ENCODE results near the gene MYO1E. TPM values are rescaled to one million over a fixed set of nuclear protein-coding genes. Genes with fewer than 3 reads are reported as not detected.

MYO1E gene
- total RNA-seq, 1 donor = 336 TPM

DNA sequence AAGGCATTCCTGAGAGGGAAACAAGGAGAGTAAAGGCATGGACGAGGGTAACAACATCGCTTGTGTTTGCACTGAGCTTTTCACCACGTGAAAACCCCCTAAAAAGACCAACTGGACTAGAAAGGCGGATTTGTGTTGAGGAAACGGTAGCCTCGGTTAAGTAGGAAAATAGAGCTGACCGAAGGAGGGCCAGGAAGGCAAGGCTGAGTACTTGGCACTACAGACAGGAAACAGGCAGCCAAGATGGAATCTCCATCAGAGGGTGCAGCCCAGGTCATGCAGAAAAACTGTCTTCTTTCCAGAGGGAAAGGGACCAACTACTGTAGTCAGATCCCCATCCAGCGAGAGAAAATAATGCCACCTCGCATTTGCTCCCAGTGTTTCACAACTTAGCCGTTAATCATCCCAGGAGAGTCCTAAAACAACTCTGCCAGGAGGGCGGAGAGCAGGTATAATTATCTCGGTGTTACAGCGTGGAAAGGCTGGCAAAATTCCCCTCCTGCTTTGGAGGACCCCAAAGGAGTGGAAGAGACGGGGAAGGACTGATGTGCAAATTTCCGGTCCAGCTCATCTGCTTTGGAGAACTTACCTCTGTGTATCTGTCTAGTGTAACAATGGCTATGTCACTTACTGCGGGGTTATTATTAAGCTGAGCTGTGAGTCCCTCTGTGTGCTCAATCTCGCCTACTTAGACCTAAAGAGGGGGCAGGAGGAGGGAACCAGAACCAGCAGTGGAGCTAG, 77.2 kb downstream of the MYO1E start:
- peaks cover 66% of the 10 kb centered on the region for H3K79me2 ChIP-seq (ENCODE audit: insufficient read depth, low read length)
- peaks cover 81% of the 10 kb centered on the region for H3K4me1 ChIP-seq (ENCODE audit: insufficient read depth, low read length)
- peak overlapping the region; percentile 49 for H3K4me3 ChIP-seq (ENCODE audit: insufficient read depth, low read length)

DNA sequence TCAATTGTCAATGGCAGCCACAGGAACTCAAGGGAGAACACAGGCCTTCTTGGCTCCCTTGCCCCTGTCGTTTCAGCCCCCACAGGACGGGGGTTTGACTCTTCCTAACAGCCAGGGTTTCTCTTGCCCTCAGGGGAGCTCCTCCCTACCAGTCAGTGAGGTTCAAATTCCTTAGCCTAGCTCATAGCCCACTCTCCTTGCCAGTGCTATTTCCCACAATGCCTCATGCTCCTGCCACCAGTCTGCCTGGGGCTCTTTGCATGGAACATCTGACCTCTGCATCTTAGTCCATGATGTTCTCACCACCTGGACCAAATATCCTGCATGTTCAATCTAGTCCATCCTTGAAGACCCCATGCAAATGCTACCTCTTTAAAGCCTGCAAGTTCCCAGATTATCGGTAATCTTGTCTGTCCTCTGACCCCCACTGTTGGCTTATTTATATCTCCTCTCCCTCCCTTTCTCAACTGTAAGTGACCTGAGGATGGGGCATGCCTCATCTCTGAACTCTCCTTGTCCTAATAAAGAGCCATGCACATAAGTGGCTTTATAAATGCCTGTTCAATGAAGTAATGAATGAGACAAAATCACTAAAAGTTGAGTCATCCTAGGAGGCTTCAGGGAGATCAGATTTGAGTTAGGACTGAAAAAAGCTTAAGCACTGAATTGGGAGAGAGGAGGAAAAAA, 78.0 kb downstream of the MYO1E start:
- Histone ChIP-seq H3K4me1 (ENCODE audit: insufficient read depth, low read length) (peaks cover 77% of the 10 kb centered on the region), H3K4me2 (ENCODE audit: insufficient read depth, low read length) (peak overlapping the region; percentile 81), H4K20me1 (ENCODE audit: insufficient read depth, low read length) (no peaks in the 10 kb centered on the region), H3K36me3 (ENCODE audit: insufficient read depth, low read length) (no peaks in the 10 kb centered on the region), H2AFZ (ENCODE audit: low read length) (no peak overlapping the region), H3K27ac (ENCODE audit: low read depth, low read length) (peak overlapping the region; percentile 98), H3K27me3 (ENCODE audit: insufficient read depth, low read length) (no peaks in the 10 kb centered on the region), H3K4me3 (ENCODE audit: insufficient read depth, low read length) (peak overlapping the region; percentile 49), H3K79me2 (ENCODE audit: insufficient read depth, low read length) (peaks cover 68% of the 10 kb centered on the region), H3K9me3 (ENCODE audit: low read depth, low read length) (no peaks in the 10 kb centered on the region)
- DNase-seq (ENCODE audit: insufficient read length, low spot score, missing footprints) = peak; percentile 80
- TF ChIP-seq, protein P1, sequence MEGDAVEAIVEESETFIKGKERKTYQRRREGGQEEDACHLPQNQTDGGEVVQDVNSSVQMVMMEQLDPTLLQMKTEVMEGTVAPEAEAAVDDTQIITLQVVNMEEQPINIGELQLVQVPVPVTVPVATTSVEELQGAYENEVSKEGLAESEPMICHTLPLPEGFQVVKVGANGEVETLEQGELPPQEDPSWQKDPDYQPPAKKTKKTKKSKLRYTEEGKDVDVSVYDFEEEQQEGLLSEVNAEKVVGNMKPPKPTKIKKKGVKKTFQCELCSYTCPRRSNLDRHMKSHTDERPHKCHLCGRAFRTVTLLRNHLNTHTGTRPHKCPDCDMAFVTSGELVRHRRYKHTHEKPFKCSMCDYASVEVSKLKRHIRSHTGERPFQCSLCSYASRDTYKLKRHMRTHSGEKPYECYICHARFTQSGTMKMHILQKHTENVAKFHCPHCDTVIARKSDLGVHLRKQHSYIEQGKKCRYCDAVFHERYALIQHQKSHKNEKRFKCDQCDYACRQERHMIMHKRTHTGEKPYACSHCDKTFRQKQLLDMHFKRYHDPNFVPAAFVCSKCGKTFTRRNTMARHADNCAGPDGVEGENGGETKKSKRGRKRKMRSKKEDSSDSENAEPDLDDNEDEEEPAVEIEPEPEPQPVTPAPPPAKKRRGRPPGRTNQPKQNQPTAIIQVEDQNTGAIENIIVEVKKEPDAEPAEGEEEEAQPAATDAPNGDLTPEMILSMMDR (IDR thresholded peaks at IDR 0.05; ENCODE audit: extremely low read depth, low read depth, low read length) = no peak

More for the DNA sequence above, 77.2 kb downstream of the MYO1E start:
- no peaks in the 10 kb centered on the region for H3K36me3 ChIP-seq (ENCODE audit: insufficient read depth, low read length)
- no peaks in the 10 kb centered on the region for H3K9me3 ChIP-seq (ENCODE audit: low read depth, low read length)
- no peaks in the 10 kb centered on the region for H4K20me1 ChIP-seq (ENCODE audit: insufficient read depth, low read length)
- TF ChIP-seq, protein P1 (IDR thresholded peaks at IDR 0.05; ENCODE audit: extremely low read depth, low read depth, low read length) = no peak
- H2AFZ ChIP-seq (ENCODE audit: low read length) = no peak overlapping the region
- H3K4me2 ChIP-seq (ENCODE audit: insufficient read depth, low read length) = peak overlapping the region; percentile 81
- no peak for DNase-seq (ENCODE audit: insufficient read length, low spot score, missing footprints)
- peak overlapping the region; percentile 98 for H3K27ac ChIP-seq (ENCODE audit: low read depth, low read length)
- no peaks in the 10 kb centered on the region for H3K27me3 ChIP-seq (ENCODE audit: insufficient read depth, low read length)

DNA sequence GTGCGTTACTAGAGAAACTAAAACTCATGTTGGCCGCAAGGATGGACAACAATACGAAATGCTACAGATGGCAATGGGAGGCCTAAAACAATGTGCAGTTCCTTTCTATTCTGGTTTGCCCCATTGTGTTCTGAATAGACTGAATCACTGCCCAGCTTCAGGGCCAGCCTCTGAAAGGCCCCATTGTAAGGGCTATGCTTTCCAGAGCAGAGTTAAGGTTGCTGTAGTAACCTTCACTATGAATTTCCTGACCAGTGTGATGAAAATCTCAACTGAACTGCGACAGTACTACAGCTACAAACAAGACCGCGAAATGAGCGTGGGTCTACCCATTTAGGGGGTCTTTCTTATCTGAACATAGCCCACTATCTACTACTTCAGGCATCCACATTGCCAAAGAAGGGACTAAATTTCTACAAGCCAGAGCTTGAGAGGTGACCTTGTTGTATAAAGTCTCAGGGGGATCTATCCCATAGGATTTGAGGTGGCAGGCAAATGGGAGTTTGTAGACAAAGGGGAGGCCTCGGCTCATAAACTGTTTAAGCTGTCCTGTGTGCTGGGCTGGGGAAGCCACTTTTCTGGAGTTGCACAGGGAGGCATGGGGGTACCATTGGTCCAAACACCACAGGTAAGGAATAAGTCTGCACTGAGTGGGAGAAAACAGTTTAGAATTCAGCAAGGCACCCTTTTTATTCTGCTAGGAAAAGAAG, 80.1 kb downstream of the MYO1E start:
- H3K79me2 ChIP-seq (ENCODE audit: insufficient read depth, low read length) = peaks cover 64% of the 10 kb centered on the region
- H3K4me1 ChIP-seq (ENCODE audit: insufficient read depth, low read length) = peaks cover 59% of the 10 kb centered on the region
- H3K9me3 ChIP-seq (ENCODE audit: low read depth, low read length) = no peaks in the 10 kb centered on the region
- TF ChIP-seq, protein P1 (IDR thresholded peaks at IDR 0.05; ENCODE audit: extremely low read depth, low read depth, low read length) = no peak
- H3K4me3 ChIP-seq (ENCODE audit: insufficient read depth, low read length) = no peak overlapping the region
- no peak overlapping the region for H2AFZ ChIP-seq (ENCODE audit: low read length)
- H3K27ac ChIP-seq (ENCODE audit: low read depth, low read length) = peak overlapping the region; percentile 47
- no peak for DNase-seq (ENCODE audit: insufficient read length, low spot score, missing footprints)
- no peaks in the 10 kb centered on the region for H3K36me3 ChIP-seq (ENCODE audit: insufficient read depth, low read length)
- no peaks in the 10 kb centered on the region for H3K27me3 ChIP-seq (ENCODE audit: insufficient read depth, low read length)
- no peak overlapping the region for H3K4me2 ChIP-seq (ENCODE audit: insufficient read depth, low read length)
- no peaks in the 10 kb centered on the region for H4K20me1 ChIP-seq (ENCODE audit: insufficient read depth, low read length)

DNA sequence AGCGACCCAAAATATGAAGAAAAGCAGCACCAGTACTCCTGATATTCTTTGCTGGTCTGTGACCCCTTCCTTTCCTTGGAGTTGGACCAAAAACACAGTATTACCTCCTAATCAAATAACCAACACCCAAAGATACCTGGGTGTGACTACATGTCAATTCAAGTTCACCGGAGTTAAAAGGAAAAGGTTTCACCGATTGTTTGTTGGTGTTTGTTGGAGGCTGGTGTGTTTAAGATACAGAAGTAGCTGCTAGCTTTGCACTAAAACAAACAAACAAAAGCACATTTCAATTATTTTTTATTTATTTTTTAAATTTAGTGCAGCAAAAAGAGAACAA, 81.5 kb downstream of the MYO1E start:
- no peak for DNase-seq (ENCODE audit: insufficient read length, low spot score, missing footprints)
- peak overlapping the region; percentile 14 for H3K4me2 ChIP-seq (ENCODE audit: insufficient read depth, low read length)
- TF ChIP-seq, protein P1 (IDR thresholded peaks at IDR 0.05; ENCODE audit: extremely low read depth, low read depth, low read length) = no peak
- no peak overlapping the region for H3K27ac ChIP-seq (ENCODE audit: low read depth, low read length)
- H3K4me3 ChIP-seq (ENCODE audit: insufficient read depth, low read length) = no peak overlapping the region
- H3K9me3 ChIP-seq (ENCODE audit: low read depth, low read length) = no peaks in the 10 kb centered on the region
- H3K36me3 ChIP-seq (ENCODE audit: insufficient read depth, low read length) = no peaks in the 10 kb centered on the region
- peaks cover 76% of the 10 kb centered on the region for H3K79me2 ChIP-seq (ENCODE audit: insufficient read depth, low read length)
- H3K27me3 ChIP-seq (ENCODE audit: insufficient read depth, low read length) = no peaks in the 10 kb centered on the region
- H3K4me1 ChIP-seq (ENCODE audit: insufficient read depth, low read length) = peaks cover 50% of the 10 kb centered on the region
- no peak overlapping the region for H2AFZ ChIP-seq (ENCODE audit: low read length)
- H4K20me1 ChIP-seq (ENCODE audit: insufficient read depth, low read length) = no peaks in the 10 kb centered on the region

All from osteoblast (primary cell).